Activated CD4-positive, alpha-beta T cell treated with anti-CD3 and anti-CD28 coated beads for 48 hours (primary cell): ENCODE results near the gene CEP85L.
"Not testable (repeated sequence)": the region's sequence is repeated elsewhere in the genome, so short reads cannot be mapped to it uniquely, and the experiment has no call there.

Experiments
- DNase-seq: peaks from one replicate; pipeline ENCODE4 v3.0.0-alpha.2; 2020

The CEP85L gene

DNA sequence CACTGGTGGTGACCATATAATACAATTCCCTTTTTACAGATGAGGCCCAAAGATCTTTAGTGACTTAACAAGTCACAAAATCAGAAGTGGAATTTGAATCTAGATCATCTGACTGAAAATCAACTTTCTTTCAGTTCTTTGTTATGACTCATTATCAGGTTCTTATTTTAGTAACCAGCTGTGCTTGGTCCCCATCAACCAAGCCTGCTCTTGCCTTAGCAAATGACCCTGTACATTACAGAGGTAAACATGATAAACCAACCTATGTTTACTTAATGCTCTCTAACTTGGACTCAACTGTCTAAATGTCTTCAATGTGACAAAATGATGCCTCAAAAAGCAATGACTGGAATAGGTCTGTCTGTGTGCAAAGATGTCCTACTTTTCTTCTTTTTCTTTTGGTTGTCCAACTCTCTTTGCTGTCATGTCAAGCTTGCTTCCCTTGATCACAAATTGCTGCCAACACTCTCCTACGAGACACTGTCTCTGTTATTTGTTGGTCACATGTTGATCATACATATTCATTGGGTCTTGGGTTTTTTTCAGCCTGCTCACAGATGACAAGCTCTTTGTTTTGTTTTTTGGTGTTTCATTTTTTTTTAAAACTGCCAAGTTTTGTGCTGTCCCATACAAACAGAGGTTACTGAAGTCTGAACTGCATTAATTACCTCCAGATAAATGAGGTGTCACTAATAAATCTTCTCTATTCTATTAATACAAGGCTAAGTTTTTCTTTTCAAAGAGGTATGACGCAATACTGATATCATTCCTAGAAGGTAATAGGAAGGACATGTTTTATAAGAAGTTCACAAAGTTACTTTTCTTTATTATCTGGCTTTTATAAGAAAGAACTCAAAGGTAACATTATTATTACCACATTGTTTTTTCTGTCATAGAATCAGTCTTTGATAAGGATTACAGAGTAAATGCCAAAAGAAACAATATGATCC is 165.5 kb downstream of the CEP85L start:
- DNase-seq: no peak

DNA sequence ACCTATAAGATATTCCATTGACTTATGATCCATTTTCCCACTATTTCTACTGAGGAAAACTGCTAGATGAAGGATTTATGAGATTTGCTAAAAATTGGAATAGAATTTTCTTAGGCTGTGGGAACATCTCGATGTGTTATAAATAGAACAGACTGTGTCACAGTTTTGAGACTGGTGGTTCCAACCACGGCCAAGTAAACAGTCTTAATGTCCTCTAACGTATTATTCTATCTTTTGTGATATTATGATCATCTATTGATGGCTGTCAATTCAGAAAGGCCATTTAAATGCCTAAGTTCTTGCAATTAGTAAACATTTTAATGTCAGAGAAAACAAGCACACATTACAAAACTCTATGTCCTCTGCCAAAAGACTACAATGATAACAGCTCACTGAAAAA is 174.8 kb downstream of the CEP85L start:
- DNase-seq: no peak

GRCh38 chr6:118473266-118473665 is 178.1 kb downstream of the CEP85L start:
- DNase-seq: no peak

DNA sequence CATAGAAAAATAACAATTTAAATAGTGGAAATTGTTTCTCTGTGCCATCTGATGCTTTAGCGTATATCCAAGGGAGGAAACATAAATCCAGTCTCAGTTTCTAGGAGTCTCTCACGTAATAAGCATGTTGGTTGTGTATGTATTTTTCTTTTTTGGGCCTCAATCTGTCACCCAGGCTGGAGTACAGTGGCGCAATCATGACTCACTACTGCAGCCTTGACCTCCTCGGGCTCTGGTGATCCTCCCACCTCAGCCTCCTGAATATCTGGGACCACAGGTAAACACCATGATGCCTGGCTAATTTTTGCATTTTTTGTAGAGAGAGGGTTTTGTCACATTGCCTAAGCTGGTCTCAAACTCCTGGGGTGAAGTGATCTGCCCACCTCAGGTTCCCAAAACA is 181.9 kb downstream of the CEP85L start:
- no peak for DNase-seq

- DNase-seq: no peak
Measured at GRCh38 chr6:118468682-118469465, 182.5 kb downstream of the CEP85L start.

DNA sequence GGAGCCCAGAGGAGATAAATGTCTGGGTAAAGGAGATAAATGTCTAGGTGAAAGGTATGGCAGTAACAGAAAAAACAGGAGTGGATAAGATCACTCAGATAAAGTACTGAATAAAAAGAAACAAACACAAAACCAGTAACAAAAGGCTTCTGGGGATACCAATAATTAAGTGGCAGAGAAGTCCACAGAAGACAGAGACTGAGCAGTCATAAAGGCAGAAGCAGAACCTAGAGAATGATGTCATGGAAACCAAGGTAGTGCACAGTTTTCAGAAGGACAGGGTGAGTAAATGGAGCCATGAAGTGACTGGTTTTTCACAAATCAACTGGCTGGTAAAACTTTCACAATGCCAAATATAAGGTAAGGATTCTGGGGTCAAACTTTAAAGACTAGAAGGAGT is 184.2 kb downstream of the CEP85L start:
- DNase-seq: no peak

DNA sequence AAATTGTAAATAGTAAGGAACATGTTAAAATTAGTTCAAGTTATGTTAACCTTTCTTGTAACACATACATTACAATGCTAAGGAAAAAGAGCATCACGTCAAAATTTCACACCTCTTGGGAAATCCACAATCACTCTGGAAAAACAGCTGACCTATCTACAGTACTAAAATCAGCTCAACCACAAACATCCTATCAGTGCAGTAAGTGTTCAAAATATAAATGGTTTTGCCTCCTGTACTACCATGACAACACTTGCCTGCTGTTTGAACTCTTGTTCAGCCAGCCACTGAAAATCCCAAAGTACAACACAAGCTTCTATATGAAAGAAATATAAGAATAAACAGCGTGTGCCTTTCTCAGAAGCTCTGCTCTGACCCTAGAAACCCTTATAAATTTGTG is 186.8 kb downstream of the CEP85L start:
- DNase-seq: no peak

DNA sequence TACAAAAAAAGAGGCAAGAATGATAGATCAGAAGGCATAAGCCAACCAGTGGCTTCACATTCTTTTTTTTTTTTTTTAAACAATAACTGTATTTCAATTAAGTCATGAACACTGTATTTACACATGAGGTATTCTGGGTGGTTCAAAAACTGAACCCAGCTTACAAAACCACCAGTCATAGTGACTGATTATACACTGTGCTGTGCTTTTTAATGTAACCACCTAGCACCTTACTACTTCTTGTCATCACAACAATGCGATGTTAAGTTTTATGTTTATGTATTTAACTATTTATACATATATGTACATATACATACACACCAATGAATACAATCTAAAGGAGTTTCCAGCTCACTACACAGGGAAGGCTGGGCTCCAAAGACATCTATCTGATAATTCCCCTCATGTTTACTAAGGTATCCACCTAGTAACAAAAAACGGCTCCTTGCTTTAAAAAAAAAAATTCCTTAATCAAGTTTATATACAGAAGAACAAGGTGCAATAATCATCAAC is 190.4 kb downstream of the CEP85L start:
- DNase-seq: no peak

DNA sequence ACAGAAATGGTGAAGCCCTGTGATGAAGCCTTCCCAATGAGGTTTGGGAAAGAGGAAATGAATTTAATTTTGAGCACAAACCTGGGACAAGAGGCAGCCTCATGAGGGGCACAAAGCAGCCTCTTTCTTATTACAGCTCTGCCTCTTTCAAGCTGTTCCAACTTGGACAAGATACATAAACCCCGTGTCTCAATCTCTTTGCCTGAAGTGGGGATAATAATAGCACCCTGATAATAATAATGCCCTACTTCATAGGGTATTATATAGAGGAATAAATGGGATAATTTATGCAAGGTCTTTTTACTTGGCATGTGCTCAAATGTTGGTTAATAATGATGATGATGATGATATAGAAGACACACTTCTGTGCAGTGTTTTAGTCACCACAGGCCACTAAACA is 194.4 kb downstream of the CEP85L start:
- DNase-seq: no peak

DNA sequence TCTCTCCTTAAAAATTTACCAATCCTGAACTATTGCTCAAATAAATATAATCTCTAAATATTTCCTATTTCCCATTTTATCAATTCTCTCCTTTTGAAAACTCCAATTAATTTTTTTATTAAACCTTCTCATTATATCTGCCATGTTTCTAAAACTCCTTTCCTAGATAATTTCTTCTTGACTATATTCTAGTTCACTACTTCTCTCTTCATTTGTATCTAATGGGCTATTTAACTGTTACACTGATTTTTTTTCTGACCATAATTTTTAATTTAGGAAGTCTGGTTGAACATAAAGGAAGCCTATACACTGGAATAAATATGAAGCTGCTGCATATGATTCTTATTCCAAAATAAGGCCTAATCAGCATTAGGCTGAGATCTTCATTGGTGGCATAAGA is 199.6 kb downstream of the CEP85L start:
- no peak for DNase-seq

- no peak for DNase-seq
Measured at GRCh38 chr6:118444796-118445195, 206.6 kb downstream of the CEP85L start.

DNA sequence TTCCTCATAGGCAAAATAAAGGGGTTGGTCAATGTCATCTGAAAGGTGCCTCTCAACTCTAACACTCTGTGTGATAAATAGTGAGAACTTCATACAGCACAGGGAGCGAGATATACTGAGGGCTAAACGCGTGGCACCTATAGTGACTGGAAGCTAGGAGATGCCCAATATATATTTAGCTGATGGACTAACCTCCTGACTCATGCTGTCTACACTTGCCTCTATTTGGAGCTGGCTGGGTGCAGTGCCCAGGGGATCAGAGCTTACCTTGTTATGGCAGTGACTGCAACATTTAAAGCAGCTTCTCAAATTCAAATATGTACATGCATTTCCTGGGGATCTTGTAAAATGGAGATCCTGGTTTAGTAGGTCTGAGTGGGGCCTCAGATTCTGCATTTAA is 214.9 kb downstream of the CEP85L start:
- no peak for DNase-seq

GRCh38 chr6:118434147-118434546 is 217.2 kb downstream of the CEP85L start:
- not testable (repeated sequence) for DNase-seq

DNA sequence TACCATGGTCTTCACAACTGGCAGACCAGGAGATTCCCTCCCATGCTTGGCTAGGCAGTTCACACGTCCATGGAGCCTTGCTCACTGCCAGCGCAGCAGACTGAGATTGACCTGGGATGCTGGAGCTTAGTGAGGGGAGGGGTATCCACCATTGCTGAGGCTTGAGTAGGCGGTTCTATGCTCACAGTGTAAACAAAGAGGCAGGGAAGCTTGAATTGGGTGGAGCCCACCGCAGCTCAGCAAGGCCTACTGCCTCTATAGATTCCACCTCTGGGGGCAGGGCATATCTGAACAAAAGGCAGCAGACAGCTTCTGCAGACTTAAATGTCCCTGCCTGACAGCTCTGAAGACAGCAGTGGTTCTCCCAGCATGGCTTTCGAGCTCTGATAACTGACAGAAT is 230.1 kb downstream of the CEP85L start:
- DNase-seq: not testable (repeated sequence)

- no peak for DNase-seq
Measured at GRCh38 chr6:118419448-118420394, 231.7 kb downstream of the CEP85L start.
